Thyroid gland (tissue), 4 donors: Measurements from ENCODE around the gene MAPK1. TPM values are rescaled to one million over a fixed set of nuclear protein-coding genes. Genes with fewer than 3 reads are reported as not detected.
"Not testable (repeated sequence)": the region's sequence is repeated elsewhere in the genome, so short reads cannot be mapped to it uniquely, and the experiment has no call there.

Experiments
- DNase-seq, 2 donors: peaks; one replicate each; pipeline ENCODE4 v3.0.0-alpha.2; 2019
- H3K27ac ChIP-seq, 3 donors: fragments of 200-600 bp; sonication (generic); 1 replicate in 2 of 3; 2 replicates in 1 of 3; pipeline ENCODE4 v1.5.1; 2016 to 2019; ENCODE audit warnings: mild to moderate bottlenecking in 1 of 3, moderate library complexity in 1 of 3
- H3K27me3 ChIP-seq: fragments of 200-600 bp; sonication (generic); one replicate; pipeline ENCODE4 v1.5.1; 2019
- H3K36me3 ChIP-seq, 2 donors: fragments of 200-600 bp; sonication (generic); one replicate each; pipeline ENCODE4 v1.5.1; 2016 to 2019
- H3K4me1 ChIP-seq, 2 donors: fragments of 200-600 bp; sonication (generic); one replicate each; pipeline ENCODE4 v1.5.1; 2017 to 2019
- H3K4me3 ChIP-seq, 3 donors: fragments of 200-600 bp; sonication (generic); replicated peaks in 1 of 3; 1 replicate in 2 of 3; 2 replicates in 1 of 3; pipeline ENCODE4 v1.5.1; 2016; ENCODE audit warnings: mild to moderate bottlenecking in 1 of 3
- H3K9me3 ChIP-seq: fragments of 200-600 bp; sonication (generic); one replicate; pipeline ENCODE4 v1.5.1; 2017
- CTCF ChIP-seq, 6 experiments: fragments of 200-600 bp in 3 of 6; fragments of 450-650 bp in 3 of 6; sonication (generic) in 3 of 6; IDR thresholded peaks; one replicate each; pipeline ENCODE4 v1.5.1; 2016 to 2019; ENCODE audit warnings: antibody characterized with exemption in 6 of 6, mild to moderate bottlenecking in 2 of 6, inconsistent platforms in 1 of 6, moderate library complexity in 1 of 6
- POLR2A ChIP-seq, 2 donors: fragments of 450-650 bp; IDR thresholded peaks; one replicate each; pipeline ENCODE4 v1.6.1; 2017; ENCODE audit warnings: antibody characterized with exemption in 2 of 2, mild to moderate bottlenecking in 2 of 2, moderate library complexity in 1 of 2
- WGBS, 2 donors: methylation state at CpG; one replicate each; pipeline ENCODE4 v1.1.5; 2017; 5-methylcytosine and 5-hydroxymethylcytosine counted together
- intact Hi-C: fragments of 100-400 bp; cut with DNase I; formaldehyde crosslinking; loops from one replicate; pipeline ENCODE4 v1.15.1; 2023
- total RNA-seq, 4 donors: library from RNA; depleted of rRNA; stranded (reverse); fragments of >200 nt; gene quantifications; one replicate each; pipeline ENCODE4 v1.2.3, GENCODE V29; 2016

The MAPK1 gene
- total RNA-seq, 4 donors from 2014 or later, result 83.1 to 145 (median 97.9) TPM

GRCh38 chr22:21807544-21808529 lies 59.6 kb downstream of the MAPK1 start:
- no peak for TF ChIP-seq CTCF (IDR thresholded peaks at IDR 0.05)
- no peak for TF ChIP-seq POLR2A (IDR thresholded peaks at IDR 0.05)
- Histone ChIP-seq H3K36me3 (peaks cover 0 to 17% of the 10 kb centered on the region in 2 donors), H3K4me3 (no peak overlapping the region), H3K27me3 (no peaks in the 10 kb centered on the region), H3K4me1 (peaks cover 20 to 23% of the 10 kb centered on the region in 2 donors), H3K9me3 (no peaks in the 10 kb centered on the region), H3K27ac (peak overlapping the region in 2 of 3 donors; percentile 31 to 39)
- intact Hi-C loops, result no loop called here
- 40 to 46% methylated on average over 6 of the region's 6 CpGs for WGBS, 2 donors
- no peak for DNase-seq

GRCh38 chr22:21805325-21805724 lies 62.1 kb downstream of the MAPK1 start:
- H3K4me3 ChIP-seq, intact Hi-C loops, DNase-seq, H3K27ac ChIP-seq, H3K27me3 ChIP-seq, H3K9me3 ChIP-seq: not testable (repeated sequence)
- peaks cover 0 to 17% of the 10 kb centered on the region in 2 donors for H3K36me3 ChIP-seq
- 95 to 97% methylated on average over 8 of the region's 8 CpGs for WGBS, 2 donors
- H3K4me1 ChIP-seq, result peaks cover 20 to 23% of the 10 kb centered on the region in 2 donors

GRCh38 chr22:21803811-21804249 lies 63.6 kb downstream of the MAPK1 start:
- intact Hi-C loops, result no loop called here
- peaks cover 2 to 17% of the 10 kb centered on the region in 2 donors for H3K36me3 ChIP-seq

GRCh38 chr22:21802673-21803072 lies 64.8 kb downstream of the MAPK1 start:
- intact Hi-C loops, result no loop called here

More at GRCh38 chr22:21803811-21804249, 63.6 kb downstream of the MAPK1 start:
- DNase-seq, result no peak
- no peak overlapping the region for H3K4me3 ChIP-seq
- H3K27ac ChIP-seq, result no peak overlapping the region
- 85 to 89% methylated on average over 6 of the region's 6 CpGs for WGBS, 2 donors
- no peaks in the 10 kb centered on the region for H3K27me3 ChIP-seq
- no peak for TF ChIP-seq POLR2A (IDR thresholded peaks at IDR 0.05)
- TF ChIP-seq CTCF (IDR thresholded peaks at IDR 0.05), result no peak
- peaks cover 10 to 22% of the 10 kb centered on the region in 2 donors for H3K4me1 ChIP-seq
- no peaks in the 10 kb centered on the region for H3K9me3 ChIP-seq

GRCh38 chr22:21802056-21802455 lies 65.4 kb downstream of the MAPK1 start:
- intact Hi-C loops, result no loop called here
- Histone ChIP-seq H3K9me3 (no peaks in the 10 kb centered on the region), H3K27me3 (no peaks in the 10 kb centered on the region), H3K27ac (no peak overlapping the region), H3K4me3 (no peak overlapping the region), H3K4me1 (peaks cover 9 to 22% of the 10 kb centered on the region in 2 donors), H3K36me3 (peaks cover 5 to 16% of the 10 kb centered on the region in 2 donors)
- 97 to 98% methylated on average over 9 of the region's 9 CpGs for WGBS, 2 donors
- TF ChIP-seq POLR2A (IDR thresholded peaks at IDR 0.05) (no peak), CTCF (IDR thresholded peaks at IDR 0.05) (no peak)
- no peak for DNase-seq

More at GRCh38 chr22:21802673-21803072, 64.8 kb downstream of the MAPK1 start:
- peaks cover 8 to 22% of the 10 kb centered on the region in 2 donors for H3K4me1 ChIP-seq
- no peaks in the 10 kb centered on the region for H3K27me3 ChIP-seq
- H3K27ac ChIP-seq, result no peak overlapping the region
- H3K36me3 ChIP-seq, result peaks cover 5 to 17% of the 10 kb centered on the region in 2 donors
- DNase-seq, result no peak
- H3K9me3 ChIP-seq, result no peaks in the 10 kb centered on the region
- 100% methylated on average over 1 of the region's 1 CpG for WGBS, 2 donors
- TF ChIP-seq POLR2A (IDR thresholded peaks at IDR 0.05) (no peak), CTCF (IDR thresholded peaks at IDR 0.05) (no peak)
- H3K4me3 ChIP-seq, result no peak overlapping the region

- H3K9me3 ChIP-seq, H3K27me3 ChIP-seq, intact Hi-C loops, H3K4me3 ChIP-seq, H3K27ac ChIP-seq, DNase-seq: not testable (repeated sequence)
- WGBS, 2 donors, result 98 to 100% methylated on average over 7 of the region's 7 CpGs
- Histone ChIP-seq H3K4me1 (peaks cover 17 to 27% of the 10 kb centered on the region in 2 donors), H3K36me3 (peaks cover 5 to 13% of the 10 kb centered on the region in 2 donors)
Observed at GRCh38 chr22:21801304-21801644, 66.2 kb downstream of the MAPK1 start.
